NCI-H1417 (cell line): ENCODE data around the gene HDAC7.

Source experiments
- DNase-seq, 3 experiments: peaks; one replicate each; lab custom pipeline; 2025; lab: John Stamatoyannopoulos, UW

The HDAC7 gene

DNA sequence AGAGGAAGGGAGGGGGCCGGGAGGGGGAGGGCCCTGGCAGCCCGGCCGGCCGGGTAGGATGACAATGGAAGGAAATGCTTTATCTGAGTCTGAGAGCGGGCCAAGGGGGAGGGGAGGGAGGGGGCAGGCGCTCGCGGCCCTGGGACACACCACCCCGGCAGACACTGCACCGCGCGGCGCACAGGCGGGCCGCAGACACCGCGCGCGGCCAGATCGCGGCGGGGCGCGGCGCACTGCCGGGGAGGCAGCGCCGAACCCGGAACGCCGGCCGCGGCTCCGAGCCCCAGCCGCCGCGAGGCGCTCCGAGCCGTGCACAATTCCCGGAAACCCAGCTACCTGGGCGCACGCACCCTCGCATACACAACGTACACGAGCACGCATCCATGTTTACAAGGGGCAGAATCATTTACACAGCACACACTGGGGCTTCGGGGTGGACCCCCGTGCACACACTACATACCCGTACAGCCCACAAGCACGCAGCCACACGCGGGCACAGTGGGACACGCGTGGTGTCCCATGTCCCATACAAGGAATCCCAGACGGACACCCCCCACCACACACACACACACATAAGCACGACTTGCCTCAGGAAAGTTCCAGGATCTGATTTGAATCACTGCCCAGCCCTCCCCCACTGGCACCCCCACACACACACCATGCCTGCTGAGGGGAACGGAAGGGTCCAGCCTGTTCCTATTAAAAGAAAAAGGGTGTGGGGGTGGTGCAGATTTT lies at the start of gene HDAC7:
TSS of gene HDAC7 (minus strand) at position 8 of the 735 bp plus-strand sequence. CDS start 118 bp downstream, outside the sequence.
- DNase-seq, result peak; percentile 65 to 83 (median 71)

DNA sequence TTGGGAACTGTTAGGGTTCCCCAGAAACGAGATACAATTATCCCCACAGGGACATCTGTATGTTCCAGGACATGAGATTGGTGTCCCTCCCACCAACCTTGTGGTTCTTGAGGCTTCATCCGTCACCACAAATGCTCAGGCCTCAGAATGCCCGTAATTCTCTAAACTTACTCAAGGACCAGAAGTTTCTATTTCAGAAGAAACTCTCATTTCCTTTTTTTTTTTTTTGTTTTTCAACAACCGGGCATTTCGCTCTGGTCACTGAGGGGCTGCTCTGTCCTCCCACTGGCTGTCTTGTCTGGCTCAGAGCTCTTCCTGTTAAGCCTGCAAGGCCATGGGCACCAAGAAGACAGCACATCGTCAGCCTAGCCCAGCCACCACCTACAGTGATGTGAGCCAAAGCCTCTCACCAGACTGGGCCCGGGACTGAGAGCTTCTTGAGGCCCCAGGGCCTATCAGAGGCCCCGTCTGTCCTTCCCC lies 48.9 kb upstream of the HDAC7 start:
- no peak for DNase-seq

DNA sequence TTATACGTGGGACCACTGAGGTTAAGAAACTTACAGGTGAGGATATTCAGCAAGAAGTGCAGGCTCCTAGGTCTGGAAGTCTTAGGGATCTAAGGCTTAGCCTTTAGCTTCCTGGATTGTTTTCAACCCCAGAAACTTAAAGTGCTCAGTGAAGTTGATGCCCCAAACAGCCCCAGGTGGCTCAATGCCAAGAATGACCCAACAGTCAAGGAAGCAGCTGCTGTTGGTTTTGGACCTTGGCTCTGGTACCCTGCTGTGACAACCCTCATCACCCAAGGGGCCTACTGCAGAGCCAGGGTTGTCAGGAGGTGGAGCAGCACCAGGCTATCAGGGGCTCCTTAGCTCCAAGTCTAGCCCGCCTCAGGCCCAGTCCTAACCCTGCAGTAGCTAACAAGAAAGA lies 48.3 kb upstream of the HDAC7 start:
- DNase-seq, result no peak

DNA sequence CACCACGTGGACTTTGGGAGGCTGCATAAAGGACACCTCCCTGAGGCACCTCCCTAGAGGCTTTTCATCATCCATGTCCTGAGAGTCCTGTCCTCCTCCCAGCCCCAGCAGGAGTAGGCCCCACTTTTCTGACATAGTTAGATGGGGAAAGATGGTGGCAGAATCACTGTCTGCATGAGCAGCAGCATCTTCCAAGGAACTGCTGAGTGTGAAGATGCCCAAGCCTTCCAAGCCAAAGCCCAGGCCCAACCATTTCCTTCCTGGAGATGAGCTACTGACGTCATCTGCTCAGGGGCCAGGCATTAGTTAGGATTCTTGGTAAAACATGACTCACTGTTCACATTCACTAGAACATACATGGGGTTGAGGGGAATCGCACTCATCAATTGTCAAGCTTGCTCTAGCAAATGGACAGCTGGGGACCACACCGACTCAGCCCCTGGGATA lies 47.8 kb upstream of the HDAC7 start:
- DNase-seq, result no peak

DNA sequence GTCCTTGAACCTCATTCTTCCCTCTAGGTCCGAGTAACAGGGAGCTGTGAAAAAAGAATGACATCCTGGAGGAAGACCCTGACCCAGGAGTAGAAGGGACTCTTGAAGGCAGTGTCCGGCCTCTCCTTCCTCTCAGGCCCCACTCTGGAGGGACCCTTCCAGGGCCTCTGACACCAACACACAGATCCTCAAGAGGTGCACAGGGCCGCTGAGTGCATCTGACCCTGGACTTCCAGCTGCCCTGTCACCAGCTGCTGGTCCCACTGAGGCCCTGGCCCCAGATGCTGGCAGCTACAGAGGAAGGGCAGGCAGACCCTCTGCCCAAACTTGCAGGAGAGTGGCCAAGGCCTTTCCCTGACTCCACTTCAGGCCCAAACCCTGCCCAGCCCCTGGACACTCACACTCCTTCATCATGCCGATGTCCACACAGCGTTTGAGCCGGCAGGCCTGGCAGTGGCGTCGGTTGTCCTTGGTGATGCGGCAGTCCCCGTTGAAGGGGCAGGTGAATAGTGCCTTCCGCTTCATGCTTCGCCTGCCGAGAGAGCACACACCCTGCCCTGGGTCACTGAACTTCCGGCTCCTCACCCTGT lies 45.0 kb upstream of the HDAC7 start:
- DNase-seq, result no peak

DNA sequence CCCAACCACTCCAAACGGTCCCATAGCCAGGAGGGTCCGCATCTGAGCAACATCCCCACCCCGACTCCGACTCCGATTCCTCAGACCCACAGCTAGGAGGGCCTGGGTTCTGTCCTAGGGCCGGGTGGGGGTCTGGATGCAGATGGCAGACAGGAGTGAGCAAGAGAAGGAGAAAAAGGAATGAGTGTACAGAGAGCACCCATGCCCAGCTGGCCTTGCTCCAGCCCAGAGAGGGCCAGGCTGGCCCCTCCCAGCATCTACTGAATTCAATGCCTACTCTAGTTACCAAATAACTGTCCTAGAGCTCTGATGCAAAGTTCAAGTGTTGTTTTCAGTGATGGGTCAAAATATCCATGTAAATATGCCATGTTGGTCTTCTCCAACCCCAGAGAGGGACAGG lies 44.3 kb upstream of the HDAC7 start:
- DNase-seq, result no peak

DNA sequence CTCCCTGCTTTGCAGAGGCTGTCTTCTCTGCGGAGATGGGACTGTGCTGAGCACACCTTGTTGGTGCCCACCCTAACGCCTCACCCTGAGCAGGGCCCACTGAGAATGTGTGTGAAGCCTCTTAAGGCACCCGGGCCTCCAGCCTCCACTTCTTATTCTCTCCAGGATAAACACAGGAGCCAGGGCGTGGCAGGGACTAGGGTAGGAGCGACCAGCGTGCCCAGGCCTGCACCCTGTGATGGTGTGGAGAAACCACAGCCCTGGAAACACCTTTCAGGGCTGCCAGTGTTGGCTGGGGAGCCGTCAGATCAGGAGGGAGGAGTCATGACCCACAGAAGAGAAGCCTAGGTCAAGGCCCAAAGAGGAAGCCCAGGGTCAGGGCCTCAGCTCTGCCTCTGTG lies 43.8 kb upstream of the HDAC7 start:
- DNase-seq, result peak in 1 of 3 experiments; percentile 8

DNA sequence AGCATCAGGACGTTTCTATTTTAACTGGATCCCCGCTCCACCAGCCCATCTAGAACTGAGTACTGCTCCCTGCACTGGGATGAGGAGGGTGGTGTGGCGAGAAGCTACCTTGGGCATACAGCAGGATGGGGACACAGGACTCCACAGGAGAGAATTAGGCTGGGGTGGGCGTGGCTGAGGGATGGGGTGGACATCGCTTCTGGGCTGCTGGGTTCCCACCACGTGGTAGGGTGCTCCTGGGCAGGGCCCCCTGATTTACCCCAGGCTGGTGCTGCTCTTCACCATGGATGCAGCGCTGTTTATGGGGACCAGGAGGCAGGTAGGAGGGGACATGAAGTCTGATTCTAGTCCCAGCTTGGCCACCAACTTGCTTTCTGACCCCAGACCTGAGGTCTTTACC lies 43.2 kb upstream of the HDAC7 start:
- DNase-seq, result no peak

DNA sequence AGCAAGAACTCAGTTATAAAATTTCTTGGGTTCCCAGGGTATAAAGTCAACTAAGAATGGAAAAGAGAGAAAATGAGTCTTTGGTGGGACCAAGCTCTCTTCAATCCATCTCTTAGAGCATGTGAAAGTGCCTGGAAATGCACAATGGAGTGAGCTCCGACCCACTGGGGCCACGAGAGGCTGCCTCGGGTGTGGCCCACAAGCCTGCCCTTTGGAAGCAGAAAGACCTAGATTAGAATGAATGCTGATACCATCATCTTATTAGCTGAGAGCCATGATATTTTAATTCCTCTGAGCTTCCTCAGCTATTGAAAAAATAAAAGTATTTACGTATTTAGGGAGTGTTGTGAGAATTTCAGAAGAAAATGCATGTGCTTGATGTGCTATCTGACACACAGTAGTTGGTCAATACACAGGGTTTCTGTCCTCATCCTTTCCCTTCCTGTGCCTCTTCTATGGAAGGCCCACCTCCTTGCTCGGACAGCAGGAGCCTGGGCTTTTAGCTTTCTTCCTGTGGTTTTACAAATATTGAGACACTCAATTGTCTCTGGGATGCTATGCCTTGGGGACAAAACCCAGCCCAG lies 42.6 kb upstream of the HDAC7 start:
- no peak for DNase-seq

DNA sequence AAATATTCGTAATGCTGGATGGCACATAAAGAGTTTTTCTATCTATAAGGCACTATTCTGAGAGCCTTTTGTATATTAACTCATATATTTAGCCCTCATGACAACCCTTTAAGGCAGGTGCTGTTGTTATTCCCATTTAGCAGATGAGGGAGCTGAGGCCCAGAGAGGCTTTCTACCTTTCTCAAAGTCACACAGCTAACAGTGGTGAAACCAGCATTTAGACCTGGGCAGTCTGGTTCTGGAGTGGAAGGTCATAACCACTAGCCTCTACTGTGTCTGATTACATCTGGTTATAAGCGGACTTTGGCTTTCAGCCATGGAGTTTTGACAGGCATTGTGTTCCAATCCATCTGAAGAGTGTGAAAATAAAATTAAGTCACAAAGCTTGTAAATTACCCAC lies 41.2 kb upstream of the HDAC7 start:
- DNase-seq, result no peak

DNA sequence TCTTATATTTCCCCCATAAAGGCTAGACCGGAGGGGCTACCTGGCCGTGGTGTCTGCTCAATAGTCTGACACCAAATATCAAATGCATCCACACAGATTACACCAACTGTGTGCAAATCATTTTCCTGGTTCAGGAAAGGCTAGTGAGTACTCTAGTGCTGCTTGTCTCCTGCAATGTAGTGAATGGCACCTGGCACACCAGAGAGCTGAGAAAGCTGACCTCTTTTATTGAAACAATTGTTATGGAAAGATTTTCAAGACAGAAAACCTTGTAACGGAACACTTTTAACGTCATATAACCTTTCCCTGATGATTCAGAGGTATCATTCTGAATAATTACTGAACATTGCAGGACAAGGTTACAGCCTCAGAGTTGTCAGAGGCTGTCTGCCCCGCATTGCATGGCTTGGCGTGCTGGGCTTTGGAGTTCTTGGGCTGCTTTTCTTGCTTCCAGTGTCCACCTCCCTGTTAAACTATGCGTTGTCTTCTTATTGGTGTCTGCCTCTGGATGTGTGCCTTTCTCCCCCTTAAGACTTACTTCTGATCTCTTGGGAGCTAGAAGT lies 40.7 kb upstream of the HDAC7 start:
- no peak for DNase-seq

DNA sequence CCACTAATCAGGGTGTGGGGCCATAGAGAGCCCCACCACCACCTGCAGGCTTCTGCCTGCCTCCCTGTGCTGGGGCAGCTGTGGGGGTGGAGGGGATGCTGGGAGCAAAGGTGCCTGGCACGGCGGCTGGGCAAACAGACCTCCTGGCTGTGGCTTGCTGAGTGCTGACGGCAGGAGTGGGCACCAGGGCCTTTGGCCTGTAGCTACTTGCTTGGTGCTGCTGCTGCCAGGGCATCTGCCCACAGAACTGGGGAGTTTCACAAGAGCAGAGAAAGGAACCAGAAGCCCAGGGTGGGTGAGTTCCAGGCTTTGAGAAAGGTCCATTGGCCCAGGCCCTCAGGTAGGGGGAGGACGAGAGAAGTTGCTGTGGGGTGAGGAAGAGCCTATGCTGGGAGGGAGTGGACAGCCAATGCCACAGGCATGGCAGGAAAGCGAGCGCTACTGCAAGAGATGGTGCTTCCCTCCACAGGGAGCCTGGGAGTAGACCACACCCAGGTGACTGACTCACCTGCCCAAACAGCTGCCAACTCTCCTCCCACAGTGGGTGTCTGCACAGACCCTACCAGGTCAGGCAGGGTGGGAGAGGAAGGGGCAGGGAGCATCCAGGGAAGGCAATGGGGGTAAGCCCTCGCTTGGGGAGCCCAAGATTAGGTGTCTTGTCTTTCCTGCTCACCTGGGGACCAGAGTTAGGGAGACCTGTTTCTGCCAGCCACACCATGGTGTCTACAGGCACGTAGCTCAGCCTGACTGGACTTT lies 39.0 kb upstream of the HDAC7 start:
- DNase-seq, result peak in 2 of 3 experiments; percentile 17 to 18

DNA sequence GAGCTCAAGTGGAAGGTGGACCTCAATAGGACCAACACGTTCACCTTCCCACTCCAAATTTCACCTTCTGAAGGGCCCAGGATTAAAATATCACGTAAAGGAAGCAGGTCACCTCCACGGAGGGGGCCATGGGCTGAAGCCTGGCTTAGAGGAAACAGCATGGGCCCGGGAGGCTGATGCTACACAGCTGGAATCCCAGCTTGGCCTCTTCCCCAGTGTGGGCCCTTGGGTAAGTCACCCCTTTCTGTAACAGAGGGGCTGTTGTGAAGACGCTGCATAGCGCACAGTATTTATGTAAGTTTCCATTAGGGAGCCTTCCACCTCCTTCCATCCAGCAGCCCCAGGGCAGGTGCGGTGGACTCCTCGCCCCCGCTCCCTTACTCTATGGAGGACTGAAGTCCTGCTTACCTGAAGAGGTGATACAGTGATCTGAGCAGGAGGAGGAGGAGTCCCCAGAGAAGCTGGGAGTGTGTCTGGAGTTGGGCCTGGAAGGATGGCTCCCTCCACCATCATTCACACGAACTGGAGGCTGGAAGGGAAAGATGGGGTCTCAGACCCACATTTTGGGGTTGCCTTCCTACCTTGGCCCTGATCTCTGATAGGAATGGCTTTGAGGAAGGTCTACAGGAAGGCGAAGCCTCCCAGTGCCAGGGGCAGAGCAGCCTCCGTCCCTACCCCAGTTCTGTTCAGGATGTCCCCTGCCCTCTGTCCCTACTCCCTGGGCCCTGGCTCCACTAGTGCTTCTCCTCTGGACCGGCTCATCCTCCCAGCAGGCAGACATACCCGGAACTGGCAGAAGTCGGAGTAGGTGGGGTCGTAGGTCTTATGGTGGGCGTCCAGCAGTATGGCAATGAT lies 37.2 kb upstream of the HDAC7 start:
- no peak for DNase-seq

DNA sequence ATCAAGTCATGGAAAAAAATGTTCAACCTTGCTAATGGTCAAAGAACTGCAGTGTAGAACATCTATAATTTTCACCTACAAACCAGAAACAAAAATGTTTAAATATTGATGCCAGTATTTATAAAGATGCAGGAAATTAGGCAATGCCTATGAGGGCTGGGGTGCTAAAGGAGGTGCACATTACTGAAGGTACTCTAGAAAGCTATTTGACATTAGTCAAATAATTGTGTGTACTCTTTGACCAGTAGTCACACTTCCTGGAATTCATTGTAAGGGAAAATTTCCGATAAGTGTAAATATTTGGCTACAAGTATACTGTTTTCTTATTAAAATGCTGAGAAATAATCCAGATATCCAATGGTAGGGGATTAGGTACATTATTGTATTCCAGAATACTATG lies 36.4 kb upstream of the HDAC7 start:
- DNase-seq, result no peak

DNA sequence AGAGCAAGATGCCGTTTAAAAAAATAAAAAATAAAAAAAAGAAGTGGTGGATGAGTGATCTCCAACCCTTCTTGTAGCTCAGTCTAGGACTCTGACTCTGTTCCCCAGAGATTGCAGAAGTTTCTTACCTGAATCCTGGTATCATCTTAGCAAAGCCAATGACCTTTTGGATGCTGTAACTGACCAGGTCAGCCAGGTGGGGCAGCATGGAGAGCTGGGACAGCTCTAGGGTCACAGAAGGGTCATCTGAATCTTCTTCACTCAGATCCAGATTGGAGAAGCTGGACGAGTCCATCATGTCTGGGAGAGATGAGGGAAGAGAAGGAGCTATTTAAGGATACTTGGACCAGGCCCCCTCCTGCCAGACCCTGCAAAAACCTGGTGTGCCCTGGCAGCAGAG lies 35.8 kb upstream of the HDAC7 start:
- DNase-seq, result no peak

DNA sequence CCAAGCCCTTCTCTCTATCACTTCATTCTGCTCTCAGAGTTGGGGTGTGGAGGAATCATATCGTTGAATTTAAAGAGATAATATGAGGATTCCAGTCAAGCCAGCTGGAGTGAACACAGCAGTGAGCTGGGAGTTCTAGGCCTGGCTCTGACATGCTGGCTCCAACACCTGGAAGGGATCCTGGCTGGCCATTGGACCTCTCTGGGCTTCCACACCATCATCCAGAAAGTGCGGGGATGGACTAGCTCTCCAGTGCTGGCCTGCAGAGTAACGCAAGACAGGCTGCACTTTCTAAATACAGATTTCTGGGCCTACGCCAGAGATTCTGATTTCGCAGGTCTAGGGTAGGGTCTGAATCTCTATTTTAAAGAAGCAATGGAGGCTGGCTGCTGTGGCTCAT lies 34.8 kb upstream of the HDAC7 start:
- DNase-seq, result no peak

DNA sequence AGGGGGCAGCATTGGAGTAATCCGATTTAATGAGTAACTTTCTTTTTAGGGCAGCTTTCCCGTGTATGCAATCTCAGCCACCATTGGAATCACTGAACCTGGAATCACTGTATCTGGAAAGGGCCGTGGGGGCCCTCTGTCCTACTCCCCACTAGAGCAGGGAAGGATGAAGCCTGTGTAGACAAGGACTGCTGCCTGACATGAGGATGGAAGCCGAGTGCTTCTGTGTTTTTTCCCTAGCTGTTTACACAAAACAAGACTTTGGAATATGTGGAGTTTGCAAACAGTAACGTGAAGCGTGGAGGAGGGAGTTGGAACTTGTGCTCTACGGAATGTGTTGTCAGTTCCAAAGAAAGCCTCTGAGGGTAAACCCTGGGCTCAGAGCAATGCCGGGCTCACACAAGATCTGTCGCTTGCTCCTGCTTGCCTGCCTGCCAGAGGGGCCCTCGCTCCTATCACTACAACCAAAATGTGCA lies 32.4 kb upstream of the HDAC7 start:
- no peak for DNase-seq

DNA sequence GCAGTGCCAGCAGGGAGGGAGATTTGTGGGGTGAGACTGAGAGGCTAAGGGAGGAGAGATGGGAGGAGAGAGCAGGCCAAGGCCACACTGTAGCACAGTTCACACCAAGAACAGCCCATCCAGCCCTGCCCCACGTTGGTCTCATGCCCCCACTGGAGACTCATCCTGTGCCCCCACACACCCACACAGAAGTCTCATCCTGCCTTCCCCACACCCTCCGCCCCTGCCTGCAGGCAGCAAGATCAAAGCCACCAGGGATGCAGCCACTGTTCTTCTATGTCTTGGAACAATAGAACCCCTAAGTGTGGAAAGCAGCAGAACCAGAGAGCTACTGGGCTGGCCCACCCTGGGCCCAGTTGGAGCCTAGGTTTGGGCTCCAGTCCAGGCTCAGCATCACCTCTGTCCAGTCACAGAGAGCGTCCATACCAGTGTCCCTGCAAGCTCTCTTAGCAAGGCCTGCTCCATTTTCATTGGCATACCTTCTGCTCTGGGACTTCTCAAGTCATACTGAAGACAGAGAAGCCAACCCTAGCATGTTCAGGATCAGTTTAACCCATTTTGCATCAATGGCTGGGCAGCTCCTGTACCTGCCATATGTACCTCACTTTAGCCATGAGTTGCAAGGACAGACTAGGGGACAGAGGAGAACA lies 31.7 kb upstream of the HDAC7 start:
- DNase-seq, result no peak

DNA sequence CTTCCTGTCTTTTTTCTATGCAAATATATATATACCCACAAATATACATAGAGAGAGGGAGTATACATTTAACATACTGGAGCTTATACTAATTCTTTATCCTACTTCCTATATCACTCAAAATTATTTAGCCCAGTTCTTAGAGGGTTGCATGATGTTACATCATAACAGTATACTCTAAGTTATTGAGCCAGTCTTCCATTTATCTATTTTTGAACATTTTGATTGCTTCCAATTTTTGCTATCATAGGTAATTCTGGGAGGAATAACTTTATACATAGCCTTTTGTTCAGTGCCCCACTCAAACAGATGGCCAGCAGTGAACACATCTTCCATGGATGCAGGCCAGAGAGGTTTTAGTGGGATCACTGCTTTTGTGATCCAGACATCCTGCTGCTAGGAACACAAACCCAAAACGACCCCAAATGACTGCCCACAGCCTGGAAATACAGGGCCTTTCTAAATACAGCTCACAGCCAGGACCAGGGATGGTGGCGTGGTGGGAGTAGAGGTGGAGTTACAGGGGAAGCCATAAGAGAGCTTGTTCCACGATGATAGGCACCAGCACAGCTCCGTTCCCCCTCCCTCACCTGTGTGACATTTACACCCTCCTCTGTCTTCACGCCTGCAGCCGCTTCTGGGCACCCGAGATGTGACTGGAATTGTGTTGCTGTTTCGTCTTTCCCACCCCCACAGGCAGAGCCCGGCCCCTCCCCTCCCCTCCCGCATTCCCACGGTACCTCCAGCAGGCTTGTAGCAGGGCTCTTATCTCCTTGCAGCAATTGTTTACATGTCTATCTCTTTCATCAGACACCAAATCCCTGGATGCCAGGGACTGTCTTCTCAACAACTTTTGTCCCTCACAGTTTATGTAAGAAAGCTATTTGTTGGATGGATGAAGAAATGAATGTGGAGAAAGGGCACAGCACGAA lies 30.7 kb upstream of the HDAC7 start:
- no peak for DNase-seq
